Measurements from ENCODE around the gene F8.
"Not testable (repeated sequence)": the region's sequence is repeated elsewhere in the genome, so short reads cannot be mapped to it uniquely, and the experiment has no call there.

- TF ChIP-seq CTCF, EP300, POLR2A (IDR thresholded peaks at IDR 0.05): not testable (repeated sequence)
These were observed 138.5 kb downstream of the F8 start for GRCh38 chrX:154884069-154884468.
